ENCODE measurements around the gene LAIR1.
"Not testable (repeated sequence)": the region's sequence is repeated elsewhere in the genome, so short reads cannot be mapped to it uniquely, and the experiment has no call there.

Gene LAIR1

DNA sequence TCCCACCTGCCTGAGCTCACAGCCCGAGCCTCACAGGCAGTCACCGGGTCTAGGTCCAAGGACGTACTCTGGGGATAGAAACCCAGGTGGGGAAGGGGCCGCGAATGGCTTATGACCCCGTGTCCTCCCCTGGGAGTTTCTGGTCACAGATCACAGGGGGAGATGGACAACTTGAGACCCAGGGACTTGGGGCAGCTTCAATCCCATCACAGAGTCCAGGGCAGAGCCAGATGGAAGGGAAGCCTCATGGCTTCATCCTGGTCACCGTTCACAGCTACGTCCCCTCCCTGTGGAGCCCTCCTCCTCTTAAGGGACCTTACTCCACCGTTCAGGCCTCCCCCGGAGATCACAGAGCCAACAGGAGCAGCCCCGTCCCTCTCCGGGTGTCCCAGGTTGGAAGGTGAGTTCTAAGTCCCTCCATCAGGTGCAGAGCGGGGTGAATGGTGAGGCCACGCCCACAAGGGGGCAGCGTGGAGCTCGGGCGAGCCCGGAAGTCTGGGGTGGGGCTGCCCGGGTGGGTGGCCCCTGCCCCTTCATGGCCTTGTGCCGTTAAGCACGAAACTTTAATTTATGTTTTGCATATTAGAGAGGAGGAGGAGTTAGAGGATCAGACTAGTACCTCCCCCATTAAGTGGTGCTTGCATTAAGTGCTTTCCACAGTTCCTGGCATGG is 5.4 kb downstream of the LAIR1 start:
- H4K8ac ChIP-seq (ENCODE audit: low read depth, low read length); H2BK5ac ChIP-seq (ENCODE audit: low read depth, low read length, poor library complexity); H4K12ac ChIP-seq (ENCODE audit: low read depth, low read length); H2AFZ ChIP-seq (ENCODE audit: insufficient read depth, low read length, poor library complexity); H4K91ac ChIP-seq (ENCODE audit: low read depth, low read length); H3K4ac ChIP-seq (ENCODE audit: low read depth, low read length); H3K36me3 ChIP-seq (ENCODE audit: control insufficient read depth in 1 of 2, insufficient read depth in 2 of 2, low read length in 2 of 2); DNase-seq; H3K79me1 ChIP-seq (ENCODE audit: low read length); H3K9ac ChIP-seq (ENCODE audit: low read length); H3K27me3 ChIP-seq (ENCODE audit: insufficient read depth, low read length); H3K4me2 ChIP-seq (ENCODE audit: low read length); H3K4me3 ChIP-seq (ENCODE audit: low read depth, low read length); H2BK12ac ChIP-seq (ENCODE audit: low read length); H3K18ac ChIP-seq (ENCODE audit: low read length); H3K27ac ChIP-seq (ENCODE audit: low read depth, low read length); H3K23ac ChIP-seq (ENCODE audit: low read length); H2BK120ac ChIP-seq (ENCODE audit: insufficient read depth, low read length, poor library complexity); H3K79me2 ChIP-seq (ENCODE audit: control insufficient read depth, insufficient read depth, low read length, poor library complexity); H3K9me3 ChIP-seq (ENCODE audit: insufficient read depth, low read depth, low read length); H3K4me1 ChIP-seq (ENCODE audit: control insufficient read depth in 1 of 2, insufficient read depth in 2 of 2, low read length in 2 of 2); H2AK5ac ChIP-seq (ENCODE audit: low read length); H3K14ac ChIP-seq (ENCODE audit: low read length): not testable (repeated sequence)
- no CpG with 5 or more reads among the region's 21 CpGs for WGBS (ENCODE audit: extremely low coverage, insufficient coverage, insufficient read length)

DNA sequence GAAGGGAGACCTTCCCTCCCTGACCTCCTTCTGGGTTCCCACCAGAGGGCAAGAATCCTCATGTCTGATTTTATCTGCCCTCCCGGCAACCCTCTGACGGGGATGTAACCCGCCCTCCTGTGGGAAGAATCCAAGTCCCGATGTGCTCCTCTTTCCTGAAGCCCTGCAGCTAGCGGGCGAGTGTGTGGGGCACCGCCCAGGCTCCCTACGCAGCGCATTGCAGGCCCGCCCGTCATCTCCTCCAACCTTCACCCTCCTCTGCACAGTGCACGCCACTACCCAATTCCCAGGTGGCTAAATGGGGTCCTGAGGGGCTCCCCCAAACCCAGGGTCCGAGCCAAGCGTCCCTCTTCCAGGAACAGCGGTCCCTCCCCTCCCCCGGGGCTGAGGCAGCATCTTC is 7.3 kb downstream of the LAIR1 start:
- Histone ChIP-seq H3K23ac (ENCODE audit: low read length) (no peak overlapping the region), H3K79me1 (ENCODE audit: low read length) (no peaks in the 10 kb centered on the region), H2BK120ac (ENCODE audit: insufficient read depth, low read length, poor library complexity) (no peak overlapping the region), H2AK5ac (ENCODE audit: low read length) (no peak overlapping the region), H3K4ac (ENCODE audit: low read depth, low read length) (no peak overlapping the region), H3K18ac (ENCODE audit: low read length) (no peak overlapping the region), H3K79me2 (ENCODE audit: control insufficient read depth, insufficient read depth, low read length, poor library complexity) (no peaks in the 10 kb centered on the region), H4K8ac (ENCODE audit: low read depth, low read length) (no peak overlapping the region), H3K36me3 (ENCODE audit: control insufficient read depth in 1 of 2, insufficient read depth in 2 of 2, low read length in 2 of 2) (no peaks in the 10 kb centered on the region), H3K27ac (ENCODE audit: low read depth, low read length) (no peak overlapping the region), H3K14ac (ENCODE audit: low read length) (no peak overlapping the region), H3K27me3 (ENCODE audit: insufficient read depth, low read length) (no peaks in the 10 kb centered on the region), H3K4me1 (ENCODE audit: control insufficient read depth in 1 of 2, insufficient read depth in 2 of 2, low read length in 2 of 2) (no peaks in the 10 kb centered on the region), H3K4me2 (ENCODE audit: low read length) (no peak overlapping the region), H3K9ac (ENCODE audit: low read length) (no peak overlapping the region), H4K91ac (ENCODE audit: low read depth, low read length) (no peak overlapping the region), H2BK12ac (ENCODE audit: low read length) (no peak overlapping the region), H2AFZ (ENCODE audit: insufficient read depth, low read length, poor library complexity) (no peak overlapping the region), H4K12ac (ENCODE audit: low read depth, low read length) (no peak overlapping the region), H2BK5ac (ENCODE audit: low read depth, low read length, poor library complexity) (no peak overlapping the region), H3K4me3 (ENCODE audit: low read depth, low read length) (no peak overlapping the region), H3K9me3 (ENCODE audit: insufficient read depth, low read depth, low read length) (no peaks in the 10 kb centered on the region)
- DNase-seq: no peak
- WGBS (ENCODE audit: extremely low coverage, insufficient coverage, insufficient read length): no CpG with 5 or more reads among the region's 16 CpGs

DNA sequence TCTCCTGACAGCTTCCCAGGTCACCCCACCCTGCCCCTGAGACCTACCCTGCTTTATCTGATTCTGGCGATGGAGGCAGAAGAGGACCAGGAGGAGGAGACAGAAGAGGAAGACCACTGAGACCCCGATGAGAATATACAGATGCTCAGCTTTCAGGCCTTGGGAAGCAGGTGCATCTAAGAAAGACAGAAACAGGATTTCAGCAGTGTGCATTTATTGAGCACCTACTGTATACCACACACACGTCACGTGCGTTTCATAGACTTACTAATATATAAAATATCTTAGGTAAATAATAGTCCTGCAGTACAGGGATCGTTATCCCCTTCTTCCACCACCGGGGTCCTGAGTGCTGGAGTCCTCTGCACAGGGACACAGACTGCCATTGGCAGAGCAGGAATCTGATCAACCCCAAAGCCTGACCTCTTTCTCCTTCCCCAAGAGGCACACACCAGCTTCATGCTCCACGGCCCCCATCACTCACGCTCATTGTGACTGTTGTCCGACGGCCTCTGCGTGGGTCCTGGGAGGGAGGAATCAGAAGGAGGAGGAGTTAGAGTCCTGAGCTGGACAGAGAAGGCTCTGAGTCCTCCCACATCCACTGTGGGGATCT is 8.2 kb downstream of the LAIR1 start:
- Histone ChIP-seq H3K9me3 (ENCODE audit: insufficient read depth, low read depth, low read length) (no peaks in the 10 kb centered on the region), H3K27me3 (ENCODE audit: insufficient read depth, low read length) (no peaks in the 10 kb centered on the region), H2BK5ac (ENCODE audit: low read depth, low read length, poor library complexity) (no peak overlapping the region), H3K79me2 (ENCODE audit: control insufficient read depth, insufficient read depth, low read length, poor library complexity) (no peaks in the 10 kb centered on the region), H4K91ac (ENCODE audit: low read depth, low read length) (no peak overlapping the region), H3K14ac (ENCODE audit: low read length) (no peak overlapping the region), H2AK5ac (ENCODE audit: low read length) (no peak overlapping the region), H4K8ac (ENCODE audit: low read depth, low read length) (no peak overlapping the region), H3K4me2 (ENCODE audit: low read length) (no peak overlapping the region), H3K9ac (ENCODE audit: low read length) (no peak overlapping the region), H3K23ac (ENCODE audit: low read length) (no peak overlapping the region), H3K4me1 (ENCODE audit: control insufficient read depth in 1 of 2, insufficient read depth in 2 of 2, low read length in 2 of 2) (no peaks in the 10 kb centered on the region), H2AFZ (ENCODE audit: insufficient read depth, low read length, poor library complexity) (no peak overlapping the region), H2BK120ac (ENCODE audit: insufficient read depth, low read length, poor library complexity) (no peak overlapping the region), H4K12ac (ENCODE audit: low read depth, low read length) (no peak overlapping the region), H3K36me3 (ENCODE audit: control insufficient read depth in 1 of 2, insufficient read depth in 2 of 2, low read length in 2 of 2) (no peaks in the 10 kb centered on the region), H3K18ac (ENCODE audit: low read length) (no peak overlapping the region), H3K79me1 (ENCODE audit: low read length) (no peaks in the 10 kb centered on the region), H3K27ac (ENCODE audit: low read depth, low read length) (no peak overlapping the region), H3K4ac (ENCODE audit: low read depth, low read length) (no peak overlapping the region), H3K4me3 (ENCODE audit: low read depth, low read length) (no peak overlapping the region), H2BK12ac (ENCODE audit: low read length) (no peak overlapping the region)
- WGBS (ENCODE audit: extremely low coverage, insufficient coverage, insufficient read length): no CpG with 5 or more reads among the region's 12 CpGs
- no peak for DNase-seq

GRCh38 chr19:54355675-54356074 is 9.1 kb downstream of the LAIR1 start:
- no peaks in the 10 kb centered on the region for H3K79me2 ChIP-seq (ENCODE audit: control insufficient read depth, insufficient read depth, low read length, poor library complexity)
- H3K27ac ChIP-seq (ENCODE audit: low read depth, low read length): no peak overlapping the region
- H3K79me1 ChIP-seq (ENCODE audit: low read length): no peaks in the 10 kb centered on the region
- no peak overlapping the region for H2BK5ac ChIP-seq (ENCODE audit: low read depth, low read length, poor library complexity)
- H3K36me3 ChIP-seq (ENCODE audit: control insufficient read depth in 1 of 2, insufficient read depth in 2 of 2, low read length in 2 of 2): no peaks in the 10 kb centered on the region
- H3K4me3 ChIP-seq (ENCODE audit: low read depth, low read length): no peak overlapping the region
- H3K27me3 ChIP-seq (ENCODE audit: insufficient read depth, low read length): no peaks in the 10 kb centered on the region
- H2BK120ac ChIP-seq (ENCODE audit: insufficient read depth, low read length, poor library complexity): no peak overlapping the region
- H3K9ac ChIP-seq (ENCODE audit: low read length): no peak overlapping the region
- no peak overlapping the region for H2AFZ ChIP-seq (ENCODE audit: insufficient read depth, low read length, poor library complexity)
- H3K4me2 ChIP-seq (ENCODE audit: low read length): no peak overlapping the region
- H3K4me1 ChIP-seq (ENCODE audit: control insufficient read depth in 1 of 2, insufficient read depth in 2 of 2, low read length in 2 of 2): no peaks in the 10 kb centered on the region
- no peak overlapping the region for H3K14ac ChIP-seq (ENCODE audit: low read length)
- H4K91ac ChIP-seq (ENCODE audit: low read depth, low read length): no peak overlapping the region
- no peak overlapping the region for H2BK12ac ChIP-seq (ENCODE audit: low read length)
- no CpG with 5 or more reads among the region's 14 CpGs for WGBS (ENCODE audit: extremely low coverage, insufficient coverage, insufficient read length)
- no peak for DNase-seq
- H3K4ac ChIP-seq (ENCODE audit: low read depth, low read length): no peak overlapping the region
- H3K23ac ChIP-seq (ENCODE audit: low read length): no peak overlapping the region
- no peak overlapping the region for H3K18ac ChIP-seq (ENCODE audit: low read length)
- H4K8ac ChIP-seq (ENCODE audit: low read depth, low read length): no peak overlapping the region
- H4K12ac ChIP-seq (ENCODE audit: low read depth, low read length): no peak overlapping the region
- no peak overlapping the region for H2AK5ac ChIP-seq (ENCODE audit: low read length)
- no peaks in the 10 kb centered on the region for H3K9me3 ChIP-seq (ENCODE audit: insufficient read depth, low read depth, low read length)
